K562 (cell line): ENCODE measurements around the gene CA5B. TPM values are rescaled to one million over a fixed set of nuclear protein-coding genes. Genes with fewer than 3 reads are reported as not detected.

Source experiments
- ETV1 ChIP-seq: fragments of 450-650 bp; conservative IDR thresholded peaks from 2 replicates; pipeline ENCODE4 v1.6.1; 2016; ENCODE audit warnings: missing genetic modification characterization, control low read depth, low read depth, missing compliant biosample characterization
- MEF2A ChIP-seq: IDR thresholded peaks from 2 replicates; pipeline ENCODE4 v1.6.1; 2011; ENCODE audit warnings: low read depth, mild to moderate bottlenecking, low read length, moderate library complexity; ENCODE audit not compliant: control insufficient read depth
- NCOA1 ChIP-seq: fragments of 450-650 bp; IDR thresholded peaks from 2 replicates; pipeline ENCODE4 v1.6.1; 2016; ENCODE audit warnings: low read depth
- NELFE ChIP-seq: IDR thresholded peaks from 2 replicates; pipeline ENCODE4 v1.6.1; 2011; ENCODE audit warnings: mild to moderate bottlenecking; ENCODE audit not compliant: insufficient read depth, insufficient read length
- PYGO2 ChIP-seq: fragments of 450-650 bp; IDR thresholded peaks from 2 replicates; pipeline ENCODE4 v1.6.1; 2016; ENCODE audit warnings: mild to moderate bottlenecking, missing genetic modification characterization, moderate library complexity, missing compliant biosample characterization
- RBM39 ChIP-seq: fragments of 200-400 bp; formaldehyde crosslinking; optimal IDR thresholded peaks from 2 replicates; pipeline ENCODE3; 2018; ENCODE audit warnings: low read depth, low read length
- ZNF175 ChIP-seq: fragments of 200-800 bp; sonication (Bioruptor generic); IDR thresholded peaks from 2 replicates; pipeline ENCODE4 v1.6.1; 2016; ENCODE audit warnings: low read depth, mild to moderate bottlenecking, missing genetic modification characterization, missing compliant biosample characterization
- polyA plus RNA-seq, 8 experiments: library from polyadenylated mRNA; depleted of rRNA in 4 of 8; stranded (reverse) in 5 of 8; unstranded in 3 of 8; fragments of >200 nt; fragmentation: Nextera tagmentation in 2 of 8; fragmentation: Illumina TruSeq in 1 of 8; extraction: Ambion mirVana in 2 of 8; extraction: Trizol in 1 of 8; gene quantifications; 2 replicates each; pipeline versions ENCODE4 v1.2.1 to v1.2.3, GENCODE V29; 2011 to 2014; ENCODE audit warnings: inconsistent platforms in 1 of 8, missing spikeins in 1 of 8
- total RNA-seq, 7 experiments: library from RNA; depleted of rRNA in 6 of 7; stranded (reverse); fragments of >200 nt in 6 of 7; fragmentation: Illumina TruSeq in 2 of 7; extraction: Trizol in 2 of 7; gene quantifications; 2 replicates each; pipeline versions ENCODE4 v1.2.1 to v1.2.3, GENCODE V29; 2011 to 2021; ENCODE audit warnings: low replicate concordance in 1 of 7
- TF ChIP-seq, protein P1 (sequence below): fragments of 150-350 bp; IDR thresholded peaks from 2 replicates; pipeline ENCODE4 v1.6.1; 2014; ENCODE audit warnings: low read depth, mild to moderate bottlenecking, low read length, borderline replicate concordance
- TF ChIP-seq, protein P2 (sequence below): fragments of 450-650 bp; IDR thresholded peaks from 2 replicates; pipeline ENCODE4 v1.6.1; 2016; ENCODE audit warnings: low read depth, mild to moderate bottlenecking, moderate library complexity
- TF ChIP-seq, protein P3 (sequence below): fragments of 450-650 bp; formaldehyde crosslinking; IDR thresholded peaks from 2 replicates; pipeline ENCODE4 v1.4.0; 2020; ENCODE audit warnings: mild to moderate bottlenecking, mixed read lengths

The CA5B gene
- total and polyA plus RNA-seq, 9 of the 15 experiments (the other 6 are each of a cell fraction or from before 2014, with no cell fraction given), result 0.55 to 3.7 (median 2.6) TPM

DNA sequence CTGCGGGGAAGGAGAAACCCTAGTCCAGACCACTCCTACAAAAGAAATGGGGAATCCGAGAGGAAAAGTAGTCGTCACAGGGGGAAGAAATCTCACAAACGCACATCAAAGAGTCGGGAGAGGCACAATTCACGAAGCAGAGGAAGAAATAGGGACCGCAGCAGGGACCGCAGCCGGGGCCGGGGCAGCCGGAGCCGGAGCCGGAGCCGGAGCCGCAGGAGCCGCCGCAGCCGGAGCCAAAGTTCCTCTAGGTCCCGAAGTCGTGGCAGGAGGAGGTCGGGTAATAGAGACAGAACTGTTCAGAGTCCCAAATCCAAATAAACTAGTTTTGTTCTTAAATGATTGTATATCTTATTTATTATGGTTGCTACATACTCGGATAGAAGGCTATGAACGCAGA lies 84.9 kb downstream of the CA5B start (continued):
- TF ChIP-seq, protein P1, sequence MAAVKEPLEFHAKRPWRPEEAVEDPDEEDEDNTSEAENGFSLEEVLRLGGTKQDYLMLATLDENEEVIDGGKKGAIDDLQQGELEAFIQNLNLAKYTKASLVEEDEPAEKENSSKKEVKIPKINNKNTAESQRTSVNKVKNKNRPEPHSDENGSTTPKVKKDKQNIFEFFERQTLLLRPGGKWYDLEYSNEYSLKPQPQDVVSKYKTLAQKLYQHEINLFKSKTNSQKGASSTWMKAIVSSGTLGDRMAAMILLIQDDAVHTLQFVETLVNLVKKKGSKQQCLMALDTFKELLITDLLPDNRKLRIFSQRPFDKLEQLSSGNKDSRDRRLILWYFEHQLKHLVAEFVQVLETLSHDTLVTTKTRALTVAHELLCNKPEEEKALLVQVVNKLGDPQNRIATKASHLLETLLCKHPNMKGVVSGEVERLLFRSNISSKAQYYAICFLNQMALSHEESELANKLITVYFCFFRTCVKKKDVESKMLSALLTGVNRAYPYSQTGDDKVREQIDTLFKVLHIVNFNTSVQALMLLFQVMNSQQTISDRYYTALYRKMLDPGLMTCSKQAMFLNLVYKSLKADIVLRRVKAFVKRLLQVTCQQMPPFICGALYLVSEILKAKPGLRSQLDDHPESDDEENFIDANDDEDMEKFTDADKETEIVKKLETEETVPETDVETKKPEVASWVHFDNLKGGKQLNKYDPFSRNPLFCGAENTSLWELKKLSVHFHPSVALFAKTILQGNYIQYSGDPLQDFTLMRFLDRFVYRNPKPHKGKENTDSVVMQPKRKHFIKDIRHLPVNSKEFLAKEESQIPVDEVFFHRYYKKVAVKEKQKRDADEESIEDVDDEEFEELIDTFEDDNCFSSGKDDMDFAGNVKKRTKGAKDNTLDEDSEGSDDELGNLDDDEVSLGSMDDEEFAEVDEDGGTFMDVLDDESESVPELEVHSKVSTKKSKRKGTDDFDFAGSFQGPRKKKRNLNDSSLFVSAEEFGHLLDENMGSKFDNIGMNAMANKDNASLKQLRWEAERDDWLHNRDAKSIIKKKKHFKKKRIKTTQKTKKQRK, result no peak
- TF ChIP-seq ETV1 (tag) (no peak), NELFE (no peak), ZNF175 (CRISPR knock-in tag) (no peak), PYGO2 (no peak), NCOA1 (no peak), MEF2A (no peak), RBM39 (no peak)
- TF ChIP-seq, protein P2, sequence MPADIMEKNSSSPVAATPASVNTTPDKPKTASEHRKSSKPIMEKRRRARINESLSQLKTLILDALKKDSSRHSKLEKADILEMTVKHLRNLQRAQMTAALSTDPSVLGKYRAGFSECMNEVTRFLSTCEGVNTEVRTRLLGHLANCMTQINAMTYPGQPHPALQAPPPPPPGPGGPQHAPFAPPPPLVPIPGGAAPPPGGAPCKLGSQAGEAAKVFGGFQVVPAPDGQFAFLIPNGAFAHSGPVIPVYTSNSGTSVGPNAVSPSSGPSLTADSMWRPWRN, result no peak
- TF ChIP-seq, protein P3, sequence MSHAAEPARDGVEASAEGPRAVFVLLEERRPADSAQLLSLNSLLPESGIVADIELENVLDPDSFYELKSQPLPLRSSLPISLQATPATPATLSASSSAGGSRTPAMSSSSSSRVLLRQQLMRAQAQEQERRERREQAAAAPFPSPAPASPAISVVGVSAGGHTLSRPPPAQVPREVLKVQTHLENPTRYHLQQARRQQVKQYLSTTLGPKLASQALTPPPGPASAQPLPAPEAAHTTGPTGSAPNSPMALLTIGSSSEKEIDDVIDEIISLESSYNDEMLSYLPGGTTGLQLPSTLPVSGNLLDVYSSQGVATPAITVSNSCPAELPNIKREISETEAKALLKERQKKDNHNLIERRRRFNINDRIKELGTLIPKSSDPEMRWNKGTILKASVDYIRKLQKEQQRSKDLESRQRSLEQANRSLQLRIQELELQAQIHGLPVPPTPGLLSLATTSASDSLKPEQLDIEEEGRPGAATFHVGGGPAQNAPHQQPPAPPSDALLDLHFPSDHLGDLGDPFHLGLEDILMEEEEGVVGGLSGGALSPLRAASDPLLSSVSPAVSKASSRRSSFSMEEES (CRISPR knock-in tag), result no peak
